GM12878 (cell line): ENCODE results near the gene ICAM4. TPM values are rescaled to one million over a fixed set of nuclear protein-coding genes. Genes with fewer than 3 reads are reported as not detected.

ENCODE experiments used
- ASH2L ChIP-seq: fragments of 300-600, 200-600 bp; sonication (generic); IDR thresholded peaks from 2 replicates; pipeline ENCODE4 v1.6.1; 2017; ENCODE audit warnings: low read depth, mild to moderate bottlenecking, borderline replicate concordance
- ATF7 ChIP-seq: fragments of 450-650 bp; IDR thresholded peaks from 2 replicates; pipeline ENCODE4 v1.6.1; 2016; ENCODE audit warnings: low read depth, mild to moderate bottlenecking
- MTA3 ChIP-seq: IDR thresholded peaks from 2 replicates; pipeline ENCODE4 v1.6.1; 2012; ENCODE audit warnings: low read length, inconsistent platforms, borderline replicate concordance
- NFXL1 ChIP-seq: fragments of 450-650 bp; IDR thresholded peaks from 2 replicates; pipeline ENCODE4 v1.6.1; 2017; ENCODE audit warnings: antibody characterized with exemption, mild to moderate bottlenecking, borderline replicate concordance
- NR2C1 ChIP-seq: fragments of 450-650 bp; IDR thresholded peaks from 2 replicates; pipeline ENCODE4 v1.6.1; 2017; ENCODE audit warnings: antibody characterized with exemption, mild to moderate bottlenecking, moderate library complexity
- POLR2AphosphoS5 ChIP-seq: IDR thresholded peaks from 2 replicates; pipeline ENCODE4 v1.6.1; 2011; ENCODE audit warnings: mild to moderate bottlenecking, low read length, inconsistent platforms
- RCOR1 ChIP-seq: conservative IDR thresholded peaks from 2 replicates; pipeline ENCODE4 v1.6.1; 2012; ENCODE audit warnings: low read depth, low read length, improper control_type of control experiment
- SREBF2 ChIP-seq: IDR thresholded peaks from 2 replicates; pipeline ENCODE4 v1.6.1; 2012; ENCODE audit warnings: mild to moderate bottlenecking, low read length
- TBL1XR1 ChIP-seq: IDR thresholded peaks from 2 replicates; pipeline ENCODE4 v1.6.1; 2012; ENCODE audit warnings: low read depth, low read length, improper control_type of control experiment
- YY1 ChIP-seq: IDR thresholded peaks from 2 replicates; pipeline ENCODE4 v1.6.1; 2011; ENCODE audit warnings: low read depth, mild to moderate bottlenecking, low read length
- ZBED1 ChIP-seq: IDR thresholded peaks from 2 replicates; pipeline ENCODE4 v1.6.1; 2016; ENCODE audit warnings: borderline replicate concordance
- ZNF24 ChIP-seq: fragments of 450-650 bp; IDR thresholded peaks from 2 replicates; pipeline ENCODE4 v1.6.1; 2017; ENCODE audit warnings: antibody characterized with exemption, mild to moderate bottlenecking
- ZNF274 ChIP-seq: IDR thresholded peaks from one replicate; pipeline ENCODE4 v1.8.0; 2011; ENCODE audit not compliant: insufficient read length, insufficient read depth
- polyA plus RNA-seq, 11 experiments: library from polyadenylated mRNA; depleted of rRNA in 4 of 11; unstranded in 6 of 11; stranded (reverse) in 5 of 11; fragments of >200 nt; fragmentation: Nextera tagmentation in 4 of 11; fragmentation: Illumina TruSeq in 1 of 11; extraction: Ambion mirVana in 4 of 11; extraction: Trizol in 1 of 11; gene quantifications; 1 replicate in 1 of 11; 2 replicates in 10 of 11; pipeline versions ENCODE4 v1.2.1 to v1.2.3, GENCODE V29; 2011 to 2016; ENCODE audit warnings: inconsistent platforms in 2 of 11, missing spikeins in 2 of 11, low read depth in 1 of 11
- total RNA-seq, 4 experiments: library from RNA; depleted of rRNA in 3 of 4; stranded (reverse); fragments of >200 nt in 3 of 4; fragmentation: Illumina TruSeq in 1 of 4; extraction: Trizol in 1 of 4; gene quantifications; 2 replicates each; pipeline versions ENCODE4 v1.2.1 to v1.2.3, GENCODE V29; 2013 to 2021
- TF ChIP-seq, protein P1 (sequence below): fragments of 450-650 bp; formaldehyde crosslinking; IDR thresholded peaks from 2 replicates; pipeline ENCODE4 v1.5.0; 2022; ENCODE audit warnings: mild to moderate bottlenecking, missing genetic modification characterization
- TF ChIP-seq, protein P2 (sequence below): IDR thresholded peaks from 2 replicates; pipeline ENCODE4 v1.6.1; 2012; ENCODE audit warnings: improper control_type of control experiment, low read depth, low read length; ENCODE audit not compliant: insufficient replicate concordance
- TF ChIP-seq, protein P3 (sequence below): fragments of 450-650 bp; formaldehyde crosslinking; IDR thresholded peaks from 2 replicates; pipeline ENCODE4 v1.4.0; 2022; ENCODE audit warnings: mild to moderate bottlenecking, moderate library complexity

Gene ICAM4
- total and polyA plus RNA-seq, 10 of the 15 experiments (the other 5 are each of a cell fraction or from before 2014, with no cell fraction given) = 0.31 to 5.1 (median 1.7) TPM

DNA sequence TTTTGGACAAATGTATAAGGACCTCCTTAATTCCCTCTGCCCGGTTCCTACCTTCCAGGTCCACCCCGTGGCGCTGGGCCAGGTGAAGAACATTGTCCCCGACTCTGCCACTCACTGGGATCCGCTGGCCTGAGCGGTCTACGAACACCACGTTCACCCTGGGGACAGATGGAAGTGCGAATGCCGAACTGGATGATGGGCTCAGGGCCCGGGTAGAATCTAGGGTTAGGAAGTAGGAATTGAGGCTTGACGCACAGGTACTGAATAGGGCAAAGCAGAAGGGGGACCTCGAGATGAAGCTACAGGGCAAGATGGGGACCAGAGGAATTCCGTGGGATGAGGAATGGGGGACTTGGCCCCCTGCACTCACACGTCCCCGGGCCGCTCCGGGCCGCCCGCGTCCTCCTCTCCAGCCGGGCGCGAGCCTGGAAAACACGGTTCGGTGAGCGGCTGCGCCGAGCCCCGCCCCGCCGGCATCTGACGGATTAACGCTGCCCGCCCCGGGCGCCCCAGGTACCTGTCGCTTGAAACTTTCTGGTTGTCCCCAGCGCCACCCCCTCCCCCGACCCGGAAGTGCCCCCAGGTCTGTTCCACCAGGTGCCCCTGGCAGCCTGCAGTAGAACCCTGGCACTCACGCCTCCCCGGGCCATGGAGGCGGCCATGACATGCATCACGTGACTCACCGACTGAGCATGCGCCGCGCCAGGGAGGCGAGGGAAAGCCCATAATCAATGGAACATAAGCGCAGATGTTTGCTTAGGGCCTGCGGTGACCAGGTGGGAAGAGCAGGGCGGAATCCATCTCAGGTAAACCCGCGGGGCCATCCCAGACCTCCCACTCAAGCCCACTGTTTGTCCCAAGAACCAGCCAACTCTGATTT lies 28.8 kb downstream of the ICAM4 start, which contains the start of gene FDX2 (continued):
- TF ChIP-seq, protein P1, sequence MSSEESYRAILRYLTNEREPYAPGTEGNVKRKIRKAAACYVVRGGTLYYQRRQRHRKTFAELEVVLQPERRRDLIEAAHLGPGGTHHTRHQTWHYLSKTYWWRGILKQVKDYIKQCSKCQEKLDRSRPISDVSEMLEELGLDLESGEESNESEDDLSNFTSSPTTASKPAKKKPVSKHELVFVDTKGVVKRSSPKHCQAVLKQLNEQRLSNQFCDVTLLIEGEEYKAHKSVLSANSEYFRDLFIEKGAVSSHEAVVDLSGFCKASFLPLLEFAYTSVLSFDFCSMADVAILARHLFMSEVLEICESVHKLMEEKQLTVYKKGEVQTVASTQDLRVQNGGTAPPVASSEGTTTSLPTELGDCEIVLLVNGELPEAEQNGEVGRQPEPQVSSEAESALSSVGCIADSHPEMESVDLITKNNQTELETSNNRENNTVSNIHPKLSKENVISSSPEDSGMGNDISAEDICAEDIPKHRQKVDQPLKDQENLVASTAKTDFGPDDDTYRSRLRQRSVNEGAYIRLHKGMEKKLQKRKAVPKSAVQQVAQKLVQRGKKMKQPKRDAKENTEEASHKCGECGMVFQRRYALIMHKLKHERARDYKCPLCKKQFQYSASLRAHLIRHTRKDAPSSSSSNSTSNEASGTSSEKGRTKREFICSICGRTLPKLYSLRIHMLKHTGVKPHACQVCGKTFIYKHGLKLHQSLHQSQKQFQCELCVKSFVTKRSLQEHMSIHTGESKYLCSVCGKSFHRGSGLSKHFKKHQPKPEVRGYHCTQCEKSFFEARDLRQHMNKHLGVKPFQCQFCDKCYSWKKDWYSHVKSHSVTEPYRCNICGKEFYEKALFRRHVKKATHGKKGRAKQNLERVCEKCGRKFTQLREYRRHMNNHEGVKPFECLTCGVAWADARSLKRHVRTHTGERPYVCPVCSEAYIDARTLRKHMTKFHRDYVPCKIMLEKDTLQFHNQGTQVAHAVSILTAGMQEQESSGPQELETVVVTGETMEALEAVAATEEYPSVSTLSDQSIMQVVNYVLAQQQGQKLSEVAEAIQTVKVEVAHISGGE (CRISPR knock-in tag) = peak; percentile 61
- no peak for TF ChIP-seq SREBF2
- TF ChIP-seq, protein P2, sequence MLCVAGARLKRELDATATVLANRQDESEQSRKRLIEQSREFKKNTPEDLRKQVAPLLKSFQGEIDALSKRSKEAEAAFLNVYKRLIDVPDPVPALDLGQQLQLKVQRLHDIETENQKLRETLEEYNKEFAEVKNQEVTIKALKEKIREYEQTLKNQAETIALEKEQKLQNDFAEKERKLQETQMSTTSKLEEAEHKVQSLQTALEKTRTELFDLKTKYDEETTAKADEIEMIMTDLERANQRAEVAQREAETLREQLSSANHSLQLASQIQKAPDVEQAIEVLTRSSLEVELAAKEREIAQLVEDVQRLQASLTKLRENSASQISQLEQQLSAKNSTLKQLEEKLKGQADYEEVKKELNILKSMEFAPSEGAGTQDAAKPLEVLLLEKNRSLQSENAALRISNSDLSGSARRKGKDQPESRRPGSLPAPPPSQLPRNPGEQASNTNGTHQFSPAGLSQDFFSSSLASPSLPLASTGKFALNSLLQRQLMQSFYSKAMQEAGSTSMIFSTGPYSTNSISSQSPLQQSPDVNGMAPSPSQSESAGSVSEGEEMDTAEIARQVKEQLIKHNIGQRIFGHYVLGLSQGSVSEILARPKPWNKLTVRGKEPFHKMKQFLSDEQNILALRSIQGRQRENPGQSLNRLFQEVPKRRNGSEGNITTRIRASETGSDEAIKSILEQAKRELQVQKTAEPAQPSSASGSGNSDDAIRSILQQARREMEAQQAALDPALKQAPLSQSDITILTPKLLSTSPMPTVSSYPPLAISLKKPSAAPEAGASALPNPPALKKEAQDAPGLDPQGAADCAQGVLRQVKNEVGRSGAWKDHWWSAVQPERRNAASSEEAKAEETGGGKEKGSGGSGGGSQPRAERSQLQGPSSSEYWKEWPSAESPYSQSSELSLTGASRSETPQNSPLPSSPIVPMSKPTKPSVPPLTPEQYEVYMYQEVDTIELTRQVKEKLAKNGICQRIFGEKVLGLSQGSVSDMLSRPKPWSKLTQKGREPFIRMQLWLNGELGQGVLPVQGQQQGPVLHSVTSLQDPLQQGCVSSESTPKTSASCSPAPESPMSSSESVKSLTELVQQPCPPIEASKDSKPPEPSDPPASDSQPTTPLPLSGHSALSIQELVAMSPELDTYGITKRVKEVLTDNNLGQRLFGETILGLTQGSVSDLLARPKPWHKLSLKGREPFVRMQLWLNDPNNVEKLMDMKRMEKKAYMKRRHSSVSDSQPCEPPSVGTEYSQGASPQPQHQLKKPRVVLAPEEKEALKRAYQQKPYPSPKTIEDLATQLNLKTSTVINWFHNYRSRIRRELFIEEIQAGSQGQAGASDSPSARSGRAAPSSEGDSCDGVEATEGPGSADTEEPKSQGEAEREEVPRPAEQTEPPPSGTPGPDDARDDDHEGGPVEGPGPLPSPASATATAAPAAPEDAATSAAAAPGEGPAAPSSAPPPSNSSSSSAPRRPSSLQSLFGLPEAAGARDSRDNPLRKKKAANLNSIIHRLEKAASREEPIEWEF = no peak
- peak; percentile 87; the same call in 1 of the 2 replicates for TF ChIP-seq ZBED1
- TF ChIP-seq, protein P3, sequence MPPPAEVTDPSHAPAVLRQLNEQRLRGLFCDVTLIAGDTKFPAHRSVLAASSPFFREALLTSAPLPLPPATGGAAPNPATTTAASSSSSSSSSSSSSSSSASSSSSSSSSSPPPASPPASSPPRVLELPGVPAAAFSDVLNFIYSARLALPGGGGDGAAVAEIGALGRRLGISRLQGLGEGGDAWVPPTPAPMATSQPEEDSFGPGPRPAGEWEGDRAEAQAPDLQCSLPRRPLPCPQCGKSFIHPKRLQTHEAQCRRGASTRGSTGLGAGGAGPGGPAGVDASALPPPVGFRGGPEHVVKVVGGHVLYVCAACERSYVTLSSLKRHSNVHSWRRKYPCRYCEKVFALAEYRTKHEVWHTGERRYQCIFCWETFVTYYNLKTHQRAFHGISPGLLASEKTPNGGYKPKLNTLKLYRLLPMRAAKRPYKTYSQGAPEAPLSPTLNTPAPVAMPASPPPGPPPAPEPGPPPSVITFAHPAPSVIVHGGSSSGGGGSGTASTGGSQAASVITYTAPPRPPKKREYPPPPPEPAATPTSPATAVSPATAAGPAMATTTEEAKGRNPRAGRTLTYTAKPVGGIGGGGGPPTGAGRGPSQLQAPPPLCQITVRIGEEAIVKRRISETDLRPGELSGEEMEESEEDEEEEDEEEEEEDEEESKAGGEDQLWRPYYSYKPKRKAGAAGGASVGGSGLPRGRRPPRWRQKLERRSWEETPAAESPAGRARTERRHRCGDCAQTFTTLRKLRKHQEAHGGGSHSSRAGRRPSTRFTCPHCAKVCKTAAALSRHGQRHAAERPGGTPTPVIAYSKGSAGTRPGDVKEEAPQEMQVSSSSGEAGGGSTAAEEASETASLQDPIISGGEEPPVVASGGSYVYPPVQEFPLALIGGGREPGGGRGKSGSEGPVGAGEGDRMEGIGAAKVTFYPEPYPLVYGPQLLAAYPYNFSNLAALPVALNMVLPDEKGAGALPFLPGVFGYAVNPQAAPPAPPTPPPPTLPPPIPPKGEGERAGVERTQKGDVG (CRISPR knock-in tag) = peak; percentile 91
- TF ChIP-seq POLR2AphosphoS5 = peak; percentile 88
- TF ChIP-seq ASH2L = 0 out of 2 replicates have a peak, but pooled peaks have one; percentile 55
- no peak for TF ChIP-seq ATF7
- TF ChIP-seq NR2C1 = 0 out of 2 replicates have a peak, but pooled peaks have one; percentile 46
- no peak for TF ChIP-seq RCOR1
- TF ChIP-seq YY1 = peak; percentile 100
- TF ChIP-seq ZNF24 = no peak
- peak; percentile 47; the same call in 1 of the 2 replicates for TF ChIP-seq MTA3
- no peak for TF ChIP-seq ZNF274
- no peak for TF ChIP-seq NFXL1
- TF ChIP-seq TBL1XR1 = no peak
